Ectodermal cell (in vitro differentiated cells): ENCODE measurements around the gene PDCD1LG2.

Experiments
- H3K27ac ChIP-seq: 2 replicates; pipeline ENCODE4 v1.7.0; 2013; ENCODE audit warnings: mild to moderate bottlenecking, low read depth, low read length; ENCODE audit not compliant: insufficient read depth, poor library complexity, severe bottlenecking
- H3K27me3 ChIP-seq: 2 replicates; pipeline ENCODE4 v1.7.0; 2013; ENCODE audit warnings: mild to moderate bottlenecking, low read length; ENCODE audit not compliant: insufficient read depth, control insufficient read depth, poor library complexity, severe bottlenecking
- H3K36me3 ChIP-seq: one replicate; pipeline ENCODE4 v1.7.0; 2013; ENCODE audit warnings: low read length; ENCODE audit not compliant: control insufficient read depth, insufficient read depth
- H3K4me1 ChIP-seq: one replicate; pipeline ENCODE4 v1.7.0; 2013; ENCODE audit warnings: low read length; ENCODE audit not compliant: control insufficient read depth, insufficient read depth
- H3K4me3 ChIP-seq: 2 replicates; pipeline ENCODE4 v1.7.0; 2013; ENCODE audit warnings: low read depth, low read length, control low read depth; ENCODE audit not compliant: insufficient read depth
- H3K9me3 ChIP-seq: 2 replicates; pipeline ENCODE4 v1.7.0; 2013; ENCODE audit warnings: mild to moderate bottlenecking, low read length, moderate library complexity; ENCODE audit not compliant: control insufficient read depth
- WGBS, 2 experiments: methylation state at CpG; one replicate each; pipeline ENCODE4 v1.1.7; 2013; ENCODE audit warnings: missing lambda C conversion rate in 2 of 2; 5-methylcytosine and 5-hydroxymethylcytosine counted together

PDCD1LG2 gene

DNA sequence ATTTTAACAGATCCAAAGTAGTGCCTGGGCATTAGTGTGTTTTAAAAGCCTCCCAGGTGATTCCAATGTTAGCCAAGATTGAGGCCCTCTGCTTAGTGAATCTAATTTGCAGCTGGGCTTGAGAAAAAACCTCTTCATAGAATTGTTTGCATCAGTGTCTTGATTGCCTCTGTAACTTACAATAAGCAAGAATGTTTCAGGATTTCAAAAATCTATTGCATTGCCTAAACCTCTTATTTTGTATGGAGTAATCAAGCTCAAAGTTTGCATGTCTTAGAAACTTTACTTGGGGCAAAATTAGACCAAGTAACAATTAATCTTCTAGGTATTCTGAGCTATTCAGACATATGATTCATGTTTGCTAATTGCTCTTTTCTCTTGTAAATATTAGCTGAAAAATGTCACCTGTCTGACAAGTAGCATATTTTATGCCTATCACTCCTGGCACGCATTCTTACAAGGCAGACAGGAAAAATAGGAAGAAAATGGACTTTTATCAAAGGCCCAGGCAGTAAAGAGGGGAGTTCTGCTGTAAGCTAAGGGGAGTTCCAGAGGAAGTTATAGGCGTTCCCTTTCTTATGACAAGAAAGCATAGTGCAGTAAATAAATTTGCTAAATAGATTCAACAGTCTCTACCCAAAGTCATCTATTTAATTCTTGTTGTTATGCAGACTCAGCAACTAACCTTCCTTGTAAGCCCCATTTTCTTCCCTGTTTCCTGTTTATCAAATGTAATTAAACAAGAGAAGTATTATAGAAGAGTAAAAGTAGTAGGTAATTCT, 21.0 kb downstream of the PDCD1LG2 start:
- H3K9me3 ChIP-seq = no peaks in the 10 kb centered on the region
- 89% methylated on average over 2 of the region's 2 CpGs for WGBS, 2 experiments
- no peaks in the 10 kb centered on the region for H3K27me3 ChIP-seq
- no peaks in the 10 kb centered on the region for H3K36me3 ChIP-seq
- peaks cover 6% of the 10 kb centered on the region for H3K4me1 ChIP-seq
- H3K27ac ChIP-seq = no peak overlapping the region
- no peak overlapping the region for H3K4me3 ChIP-seq

- 86 to 90% methylated on average over 1 of the region's 1 CpG for WGBS, 2 experiments
- H3K36me3 ChIP-seq = no peaks in the 10 kb centered on the region
- H3K27me3 ChIP-seq = no peaks in the 10 kb centered on the region
- no peaks in the 10 kb centered on the region for H3K9me3 ChIP-seq
- H3K4me3 ChIP-seq = no peak overlapping the region
- H3K4me1 ChIP-seq = peaks cover 6% of the 10 kb centered on the region
- H3K27ac ChIP-seq = no peak overlapping the region
These were observed 22.0 kb downstream of the PDCD1LG2 start for GRCh38 chr9:5532306-5532705.

DNA sequence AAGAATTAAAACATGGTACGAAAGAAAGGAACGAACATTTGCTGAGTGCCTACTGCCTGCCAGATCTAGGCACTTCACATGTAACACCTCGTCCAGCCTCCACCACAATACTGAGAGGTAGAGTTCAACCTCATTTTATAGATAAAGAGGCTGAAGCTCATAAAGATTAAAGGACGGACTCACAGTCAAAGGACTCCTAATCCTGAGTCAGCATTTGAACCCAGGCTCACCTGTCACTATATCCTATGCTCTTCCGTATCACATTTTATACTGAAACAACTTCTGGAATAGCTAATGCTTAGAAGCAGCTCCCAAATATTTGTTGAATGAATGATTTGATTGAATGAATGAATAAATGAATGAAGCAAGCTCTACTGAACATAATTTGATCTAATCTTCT, 22.5 kb downstream of the PDCD1LG2 start:
- no peaks in the 10 kb centered on the region for H3K27me3 ChIP-seq
- no peak overlapping the region for H3K27ac ChIP-seq
- H3K9me3 ChIP-seq = no peaks in the 10 kb centered on the region
- peaks cover 6% of the 10 kb centered on the region for H3K4me1 ChIP-seq
- H3K36me3 ChIP-seq = no peaks in the 10 kb centered on the region
- 86 to 93% methylated on average over 5 of the region's 5 CpGs for WGBS, 2 experiments
- H3K4me3 ChIP-seq = no peak overlapping the region

GRCh38 chr9:5536684-5537083, 26.4 kb downstream of the PDCD1LG2 start:
- Histone ChIP-seq H3K36me3 (no peaks in the 10 kb centered on the region), H3K4me1 (peaks cover 6% of the 10 kb centered on the region), H3K4me3 (no peak overlapping the region), H3K9me3 (no peaks in the 10 kb centered on the region), H3K27me3 (no peaks in the 10 kb centered on the region), H3K27ac (no peak overlapping the region)
- WGBS, 2 experiments = 96 to 100% methylated on average over 2 of the region's 2 CpGs

GRCh38 chr9:5543875-5544702, 33.8 kb downstream of the PDCD1LG2 start:
- 41 to 50% methylated on average over 1 to 2 of the region's 2 CpGs for WGBS, 2 experiments

GRCh38 chr9:5549658-5550650, 39.6 kb downstream of the PDCD1LG2 start:
- no peak overlapping the region for H3K4me3 ChIP-seq
- no peaks in the 10 kb centered on the region for H3K4me1 ChIP-seq
- no peaks in the 10 kb centered on the region for H3K9me3 ChIP-seq
- no peaks in the 10 kb centered on the region for H3K27me3 ChIP-seq
- 81 to 82% methylated on average over 4 of the region's 4 CpGs for WGBS, 2 experiments
- H3K27ac ChIP-seq = no peak overlapping the region
- H3K36me3 ChIP-seq = no peaks in the 10 kb centered on the region

More at GRCh38 chr9:5543875-5544702, 33.8 kb downstream of the PDCD1LG2 start:
- H3K27me3 ChIP-seq = no peaks in the 10 kb centered on the region
- no peak overlapping the region for H3K4me3 ChIP-seq
- H3K36me3 ChIP-seq = no peaks in the 10 kb centered on the region
- H3K9me3 ChIP-seq = no peaks in the 10 kb centered on the region
- no peak overlapping the region for H3K27ac ChIP-seq
- H3K4me1 ChIP-seq = no peaks in the 10 kb centered on the region

GRCh38 chr9:5551368-5552150, 41.2 kb downstream of the PDCD1LG2 start:
- Histone ChIP-seq H3K9me3 (no peaks in the 10 kb centered on the region), H3K27ac (no peak overlapping the region), H3K4me3 (no peak overlapping the region), H3K36me3 (no peaks in the 10 kb centered on the region), H3K27me3 (no peaks in the 10 kb centered on the region), H3K4me1 (no peaks in the 10 kb centered on the region)
- 93 to 96% methylated on average over 4 of the region's 4 CpGs for WGBS, 2 experiments

DNA sequence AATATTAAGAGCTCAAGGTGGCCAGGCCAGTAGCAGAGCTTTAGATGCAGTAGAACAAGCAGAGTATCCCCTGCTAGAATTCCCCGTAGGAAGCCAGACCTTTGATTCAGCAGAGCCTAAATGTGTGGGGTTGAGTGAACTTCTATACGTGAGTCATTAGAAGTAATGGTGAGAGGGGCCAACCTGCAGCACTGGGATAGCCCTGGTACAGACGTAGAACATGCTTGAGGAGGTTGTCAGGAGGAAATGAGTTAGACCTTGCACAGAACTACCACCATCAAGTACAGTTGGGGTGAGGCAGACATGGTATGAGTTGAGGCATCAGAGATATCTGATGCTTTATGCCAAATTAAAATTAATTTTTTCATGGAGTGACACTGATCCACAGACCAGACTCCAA, 42.0 kb downstream of the PDCD1LG2 start:
- H3K9me3 ChIP-seq = no peaks in the 10 kb centered on the region
- no peaks in the 10 kb centered on the region for H3K4me1 ChIP-seq
- no peak overlapping the region for H3K4me3 ChIP-seq
- WGBS, 2 experiments = 90 to 91% methylated on average over 3 of the region's 3 CpGs
- H3K27ac ChIP-seq = no peak overlapping the region
- H3K27me3 ChIP-seq = no peaks in the 10 kb centered on the region
- H3K36me3 ChIP-seq = no peaks in the 10 kb centered on the region

- H3K4me1 ChIP-seq = peaks cover 4% of the 10 kb centered on the region
- no peaks in the 10 kb centered on the region for H3K36me3 ChIP-seq
- no peaks in the 10 kb centered on the region for H3K9me3 ChIP-seq
- H3K27ac ChIP-seq = no peak overlapping the region
- no peaks in the 10 kb centered on the region for H3K27me3 ChIP-seq
- 92 to 98% methylated on average over 4 of the region's 4 CpGs for WGBS, 2 experiments
- H3K4me3 ChIP-seq = no peak overlapping the region
These were observed 42.9 kb downstream of the PDCD1LG2 start for GRCh38 chr9:5553211-5553610.
